K562 (cell line): ENCODE measurements around the gene C2. TPM values are rescaled to one million over a fixed set of nuclear protein-coding genes. Genes with fewer than 3 reads are reported as not detected.
A peak's percentile ranks its signal among the peaks of the same experiment; 100 is the strongest.

Experiments used
- BRCA1 ChIP-seq, 2 experiments: fragments of 450-650 bp in 1 of 2; sonication (generic) in 1 of 2; formaldehyde crosslinking in 1 of 2; IDR thresholded peaks; 2 replicates each; pipeline versions ENCODE4 v1.5.0 to v1.6.1; 2017 to 2020; ENCODE audit warnings: mild to moderate bottlenecking in 1 of 2, missing genetic modification reagents in 1 of 2
- CHD1 ChIP-seq: fragments of 200-600 bp; sonication (generic); IDR thresholded peaks from one replicate; pipeline ENCODE4 v1.6.1; 2012; ENCODE audit warnings: mild to moderate bottlenecking, moderate library complexity, low read length, inconsistent platforms
- E2F3 ChIP-seq: fragments of 250-450 bp; sonication (Bioruptor Pico); IDR thresholded peaks from 2 replicates; pipeline ENCODE4 v1.4.0; 2020; ENCODE audit warnings: mild to moderate bottlenecking
- EGR1 ChIP-seq: fragments of 450-650 bp; conservative IDR thresholded peaks from 2 replicates; pipeline ENCODE4 v1.6.1; 2017; ENCODE audit warnings: mild to moderate bottlenecking
- MAZ ChIP-seq, 2 experiments: fragments of 450-650 bp in 1 of 2; sonication (generic) in 1 of 2; formaldehyde crosslinking; IDR thresholded peaks in 1 of 2; conservative IDR thresholded peaks in 1 of 2; 2 replicates each; pipeline versions ENCODE4 v1.4.0 to v1.5.0; 2020; ENCODE audit warnings: mild to moderate bottlenecking in 1 of 2, missing genetic modification reagents in 1 of 2
- MXI1 ChIP-seq: IDR thresholded peaks from 2 replicates; pipeline ENCODE4 v1.6.1; 2011; ENCODE audit warnings: low read depth, mild to moderate bottlenecking, improper control_type of control experiment, low read length
- NCOA4 ChIP-seq: fragments of 450-650 bp; IDR thresholded peaks from 2 replicates; pipeline ENCODE4 v1.6.1; 2018; ENCODE audit warnings: mild to moderate bottlenecking; ENCODE audit not compliant: partially characterized antibody
- NFRKB ChIP-seq: fragments of 450-650 bp; IDR thresholded peaks from 2 replicates; pipeline ENCODE4 v1.6.1; 2016; ENCODE audit warnings: low read depth
- RCOR1 ChIP-seq, 2 experiments: IDR thresholded peaks; 2 replicates each; pipeline ENCODE4 v1.6.1; 2012; ENCODE audit warnings: low read depth in 2 of 2, low read length in 2 of 2, borderline replicate concordance in 1 of 2, improper control_type of control experiment in 1 of 2
- TEAD4 ChIP-seq, 2 experiments: sonication (generic) in 1 of 2; formaldehyde crosslinking in 1 of 2; IDR thresholded peaks; 2 replicates each; pipeline versions ENCODE4 v1.6.1 to v1.8.0; 2012 to 2022; ENCODE audit warnings: borderline replicate concordance in 1 of 2, inconsistent platforms in 1 of 2, low read length in 1 of 2, mild to moderate bottlenecking in 1 of 2, missing genetic modification reagents in 1 of 2
- U2AF1 ChIP-seq: fragments of 200-400 bp; formaldehyde crosslinking; optimal IDR thresholded peaks from 2 replicates; pipeline ENCODE3; 2017; ENCODE audit warnings: mild to moderate bottlenecking, low read depth, low read length, moderate library complexity
- ZNF764 ChIP-seq: fragments of 250-450 bp; sonication (Bioruptor Pico); IDR thresholded peaks from 2 replicates; pipeline ENCODE4 v1.4.0; 2020; ENCODE audit warnings: low read depth, mild to moderate bottlenecking, moderate library complexity
- polyA plus RNA-seq, 8 experiments: library from polyadenylated mRNA; depleted of rRNA in 4 of 8; stranded (reverse) in 5 of 8; unstranded in 3 of 8; fragments of >200 nt; fragmentation: Nextera tagmentation in 2 of 8; fragmentation: Illumina TruSeq in 1 of 8; extraction: Ambion mirVana in 2 of 8; extraction: Trizol in 1 of 8; gene quantifications; 2 replicates each; pipeline versions ENCODE4 v1.2.1 to v1.2.3, GENCODE V29; 2011 to 2014; ENCODE audit warnings: inconsistent platforms in 1 of 8, missing spikeins in 1 of 8
- total RNA-seq, 7 experiments: library from RNA; depleted of rRNA in 6 of 7; stranded (reverse); fragments of >200 nt in 6 of 7; fragmentation: Illumina TruSeq in 2 of 7; extraction: Trizol in 2 of 7; gene quantifications; 2 replicates each; pipeline versions ENCODE4 v1.2.1 to v1.2.3, GENCODE V29; 2011 to 2021; ENCODE audit warnings: low replicate concordance in 1 of 7
- TF ChIP-seq, protein P1 (sequence below): fragments of 450-650 bp; formaldehyde crosslinking; IDR thresholded peaks from 2 replicates; pipeline ENCODE4 v1.4.0; 2020; ENCODE audit warnings: mild to moderate bottlenecking, moderate library complexity
- TF ChIP-seq, protein P2 (sequence below), 2 experiments: fragments of 250-450 bp in 1 of 2; fragments of 450-650 bp in 1 of 2; sonication (Bioruptor Pico) in 1 of 2; IDR thresholded peaks; 2 replicates each; pipeline versions ENCODE4 v1.6.1 to v1.8.0; 2016 to 2021; ENCODE audit warnings: mild to moderate bottlenecking in 2 of 2, moderate library complexity in 2 of 2, missing compliant biosample characterization in 1 of 2, missing genetic modification characterization in 1 of 2
- TF ChIP-seq, protein P3 (sequence below), 2 experiments: fragments of 450-650 bp in 1 of 2; sonication (generic) in 1 of 2; formaldehyde crosslinking in 1 of 2; IDR thresholded peaks in 1 of 2; conservative IDR thresholded peaks in 1 of 2; 2 replicates each; pipeline versions ENCODE4 v1.6.1 to v1.8.1; 2016 to 2023; ENCODE audit warnings: mild to moderate bottlenecking in 2 of 2, moderate library complexity in 2 of 2, inconsistent platforms in 1 of 2, missing genetic modification reagents in 1 of 2
- TF ChIP-seq, protein P4 (sequence below): sonication (generic); formaldehyde crosslinking; IDR thresholded peaks from 2 replicates; pipeline ENCODE4 v1.8.1; 2023; ENCODE audit warnings: missing genetic modification reagents, mild to moderate bottlenecking, borderline replicate concordance

C2 gene
- total and polyA plus RNA-seq, 9 of the 15 experiments (the other 6 are each of a cell fraction or from before 2014, with no cell fraction given): 0.05 to 1.1 (median 0.39) TPM; not detected in 1

DNA sequence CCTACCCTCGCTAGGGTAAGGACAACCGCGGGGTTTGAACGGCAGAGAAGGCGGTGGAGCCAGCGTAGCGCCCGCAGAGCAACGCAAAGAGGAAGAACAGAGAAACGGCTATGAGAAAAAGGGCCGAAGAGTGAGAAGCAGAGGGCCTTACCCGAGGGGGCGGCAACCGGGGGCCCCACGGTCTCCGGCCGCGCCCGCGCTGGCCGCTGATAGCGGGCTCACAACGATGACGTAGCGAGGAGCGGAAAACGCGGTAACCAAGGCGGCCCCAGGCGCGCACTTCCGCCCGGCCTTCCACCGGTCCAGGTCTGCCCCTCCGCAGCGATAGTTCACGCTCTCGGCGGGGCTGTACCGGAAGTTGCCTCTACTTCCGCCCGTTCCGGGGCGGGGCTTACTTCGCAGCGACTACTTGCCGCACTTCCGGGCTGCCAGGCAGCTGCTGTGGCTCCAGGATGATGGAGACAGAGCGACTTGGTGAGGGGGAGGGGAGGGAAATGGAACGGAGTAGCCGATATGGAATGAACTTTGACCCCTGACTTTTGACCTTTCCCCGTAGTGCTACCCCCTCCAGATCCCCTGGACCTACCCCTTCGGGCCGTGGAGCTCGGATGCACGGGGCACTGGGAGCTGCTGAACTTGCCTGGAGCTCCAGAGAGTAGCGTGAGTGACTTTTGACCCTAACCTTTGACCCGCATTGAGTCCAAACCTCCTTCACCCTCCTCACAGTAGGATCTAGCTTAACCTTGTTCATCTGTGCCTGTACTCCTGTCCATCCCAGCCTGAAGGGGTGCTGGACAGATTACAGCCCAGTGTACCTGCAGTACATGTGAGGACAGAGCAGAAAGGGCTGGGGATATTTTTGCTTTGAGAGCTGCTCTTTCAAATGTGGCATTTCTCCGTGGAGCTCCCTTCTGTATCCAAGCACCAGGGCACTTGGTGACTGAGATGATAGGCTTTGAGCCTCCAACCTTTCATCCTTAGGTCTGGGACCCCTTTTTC, 31.5 kb downstream of the C2 start, which contains the start of the genes NELFE and SKIC2 (continued):
- TF ChIP-seq TEAD4 (IDR thresholded peaks at IDR 0.05; ENCODE audit: low read length) (peak; percentile 35; the same call in 1 of the 2 replicates), TEAD4 (CRISPR knock-in tag; IDR thresholded peaks at IDR 0.05; ENCODE audit: borderline replicate concordance) (no peak), E2F3 (CRISPR knock-in tag) (peak; percentile 87), NFRKB (peak; percentile 69), MXI1 (peak; percentile 96), U2AF1 (no peak), MAZ (CRISPR knock-in tag; conservative IDR thresholded peaks at IDR 0.05 in 1 of 2, IDR thresholded peaks at IDR 0.05 in 1 of 2) (peak; percentile 90 to 97; a peak in 3 of 4 replicates), ZNF764 (CRISPR knock-in tag) (no peak), BRCA1 (IDR thresholded peaks at IDR 0.05) (no peak), BRCA1 (CRISPR knock-in tag; IDR thresholded peaks at IDR 0.05) (no peak), RCOR1 (IDR thresholded peaks at IDR 0.05; ENCODE audit: borderline replicate concordance in 1 of 2, low read depth in 2 of 2, low read length in 2 of 2) (no peak; a peak in 1 of 4 replicates), NCOA4 (no peak), EGR1 (peak; percentile 68; the same call in 1 of the 2 replicates), CHD1 (peak; percentile 68)
- TF ChIP-seq, protein P1, sequence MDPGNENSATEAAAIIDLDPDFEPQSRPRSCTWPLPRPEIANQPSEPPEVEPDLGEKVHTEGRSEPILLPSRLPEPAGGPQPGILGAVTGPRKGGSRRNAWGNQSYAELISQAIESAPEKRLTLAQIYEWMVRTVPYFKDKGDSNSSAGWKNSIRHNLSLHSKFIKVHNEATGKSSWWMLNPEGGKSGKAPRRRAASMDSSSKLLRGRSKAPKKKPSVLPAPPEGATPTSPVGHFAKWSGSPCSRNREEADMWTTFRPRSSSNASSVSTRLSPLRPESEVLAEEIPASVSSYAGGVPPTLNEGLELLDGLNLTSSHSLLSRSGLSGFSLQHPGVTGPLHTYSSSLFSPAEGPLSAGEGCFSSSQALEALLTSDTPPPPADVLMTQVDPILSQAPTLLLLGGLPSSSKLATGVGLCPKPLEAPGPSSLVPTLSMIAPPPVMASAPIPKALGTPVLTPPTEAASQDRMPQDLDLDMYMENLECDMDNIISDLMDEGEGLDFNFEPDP: peak; percentile 85; the same call in 1 of the 2 replicates
- TF ChIP-seq, protein P2, sequence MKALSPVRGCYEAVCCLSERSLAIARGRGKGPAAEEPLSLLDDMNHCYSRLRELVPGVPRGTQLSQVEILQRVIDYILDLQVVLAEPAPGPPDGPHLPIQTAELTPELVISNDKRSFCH (CRISPR knock-in tag; IDR thresholded peaks at IDR 0.05): 0 out of 2 replicates have a peak, but pooled peaks have one; percentile 7
- TF ChIP-seq, protein P2 (tag; IDR thresholded peaks at IDR 0.05): peak; percentile 98
- TF ChIP-seq, protein P3, sequence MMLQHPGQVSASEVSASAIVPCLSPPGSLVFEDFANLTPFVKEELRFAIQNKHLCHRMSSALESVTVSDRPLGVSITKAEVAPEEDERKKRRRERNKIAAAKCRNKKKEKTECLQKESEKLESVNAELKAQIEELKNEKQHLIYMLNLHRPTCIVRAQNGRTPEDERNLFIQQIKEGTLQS (IDR thresholded peaks at IDR 0.05): peak; percentile 69
- TF ChIP-seq, protein P3 (CRISPR knock-in tag; conservative IDR thresholded peaks at IDR 0.05): peak; percentile 68; the same call in 1 of the 2 replicates
- TF ChIP-seq, protein P4, sequence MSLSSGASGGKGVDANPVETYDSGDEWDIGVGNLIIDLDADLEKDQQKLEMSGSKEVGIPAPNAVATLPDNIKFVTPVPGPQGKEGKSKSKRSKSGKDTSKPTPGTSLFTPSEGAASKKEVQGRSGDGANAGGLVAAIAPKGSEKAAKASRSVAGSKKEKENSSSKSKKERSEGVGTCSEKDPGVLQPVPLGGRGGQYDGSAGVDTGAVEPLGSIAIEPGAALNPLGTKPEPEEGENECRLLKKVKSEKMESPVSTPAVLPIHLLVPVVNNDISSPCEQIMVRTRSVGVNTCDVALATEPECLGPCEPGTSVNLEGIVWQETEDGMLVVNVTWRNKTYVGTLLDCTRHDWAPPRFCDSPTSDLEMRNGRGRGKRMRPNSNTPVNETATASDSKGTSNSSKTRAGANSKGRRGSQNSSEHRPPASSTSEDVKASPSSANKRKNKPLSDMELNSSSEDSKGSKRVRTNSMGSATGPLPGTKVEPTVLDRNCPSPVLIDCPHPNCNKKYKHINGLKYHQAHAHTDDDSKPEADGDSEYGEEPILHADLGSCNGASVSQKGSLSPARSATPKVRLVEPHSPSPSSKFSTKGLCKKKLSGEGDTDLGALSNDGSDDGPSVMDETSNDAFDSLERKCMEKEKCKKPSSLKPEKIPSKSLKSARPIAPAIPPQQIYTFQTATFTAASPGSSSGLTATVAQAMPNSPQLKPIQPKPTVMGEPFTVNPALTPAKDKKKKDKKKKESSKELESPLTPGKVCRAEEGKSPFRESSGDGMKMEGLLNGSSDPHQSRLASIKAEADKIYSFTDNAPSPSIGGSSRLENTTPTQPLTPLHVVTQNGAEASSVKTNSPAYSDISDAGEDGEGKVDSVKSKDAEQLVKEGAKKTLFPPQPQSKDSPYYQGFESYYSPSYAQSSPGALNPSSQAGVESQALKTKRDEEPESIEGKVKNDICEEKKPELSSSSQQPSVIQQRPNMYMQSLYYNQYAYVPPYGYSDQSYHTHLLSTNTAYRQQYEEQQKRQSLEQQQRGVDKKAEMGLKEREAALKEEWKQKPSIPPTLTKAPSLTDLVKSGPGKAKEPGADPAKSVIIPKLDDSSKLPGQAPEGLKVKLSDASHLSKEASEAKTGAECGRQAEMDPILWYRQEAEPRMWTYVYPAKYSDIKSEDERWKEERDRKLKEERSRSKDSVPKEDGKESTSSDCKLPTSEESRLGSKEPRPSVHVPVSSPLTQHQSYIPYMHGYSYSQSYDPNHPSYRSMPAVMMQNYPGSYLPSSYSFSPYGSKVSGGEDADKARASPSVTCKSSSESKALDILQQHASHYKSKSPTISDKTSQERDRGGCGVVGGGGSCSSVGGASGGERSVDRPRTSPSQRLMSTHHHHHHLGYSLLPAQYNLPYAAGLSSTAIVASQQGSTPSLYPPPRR (CRISPR knock-in tag): 0 out of 2 replicates have a peak, but pooled peaks have one; percentile 44
